ENCODE data around the gene SEC14L1.
"Not testable (repeated sequence)": the region's sequence is repeated elsewhere in the genome, so short reads cannot be mapped to it uniquely, and the experiment has no call there.

SEC14L1 gene

GRCh38 chr17:77099997-77100396 is 40.8 kb upstream of the SEC14L1 start:
- Histone ChIP-seq H3K9me2 (replicated peaks; ENCODE audit: insufficient read depth, low read length) (no peaks in the 10 kb centered on the region), H3K79me2 (ENCODE audit: low read length) (peaks cover 32% of the 10 kb centered on the region), H3K4me2 (ENCODE audit: low read depth, low read length) (no peak overlapping the region), H3K4me3 (ENCODE audit: low read length) (no peak overlapping the region), H3K4me1 (ENCODE audit: low read length) (peaks cover 19% of the 10 kb centered on the region), H4K20me1 (ENCODE audit: insufficient read depth, low read length) (no peaks in the 10 kb centered on the region), H2AFZ (ENCODE audit: low read length) (no peak overlapping the region), H3K27ac (ENCODE audit: low read length) (no peak overlapping the region), H3K9ac (ENCODE audit: low read length) (no peak overlapping the region), H3K27me3 (replicated peaks; ENCODE audit: insufficient read depth, low read length) (no peaks in the 10 kb centered on the region), H3F3A (ENCODE audit: insufficient read depth, low read length) (peaks cover 14% of the 10 kb centered on the region), H3K36me3 (replicated peaks; ENCODE audit: insufficient read depth, low read length) (peaks cover 2% of the 10 kb centered on the region), H3K9me3 (replicated peaks; ENCODE audit: insufficient read depth, low read length) (no peaks in the 10 kb centered on the region)
- no peak for TF ChIP-seq EZH2 (optimal IDR thresholded peaks at IDR 0.05; ENCODE audit: low read depth, low read length)
- no peak for DNase-seq

DNA sequence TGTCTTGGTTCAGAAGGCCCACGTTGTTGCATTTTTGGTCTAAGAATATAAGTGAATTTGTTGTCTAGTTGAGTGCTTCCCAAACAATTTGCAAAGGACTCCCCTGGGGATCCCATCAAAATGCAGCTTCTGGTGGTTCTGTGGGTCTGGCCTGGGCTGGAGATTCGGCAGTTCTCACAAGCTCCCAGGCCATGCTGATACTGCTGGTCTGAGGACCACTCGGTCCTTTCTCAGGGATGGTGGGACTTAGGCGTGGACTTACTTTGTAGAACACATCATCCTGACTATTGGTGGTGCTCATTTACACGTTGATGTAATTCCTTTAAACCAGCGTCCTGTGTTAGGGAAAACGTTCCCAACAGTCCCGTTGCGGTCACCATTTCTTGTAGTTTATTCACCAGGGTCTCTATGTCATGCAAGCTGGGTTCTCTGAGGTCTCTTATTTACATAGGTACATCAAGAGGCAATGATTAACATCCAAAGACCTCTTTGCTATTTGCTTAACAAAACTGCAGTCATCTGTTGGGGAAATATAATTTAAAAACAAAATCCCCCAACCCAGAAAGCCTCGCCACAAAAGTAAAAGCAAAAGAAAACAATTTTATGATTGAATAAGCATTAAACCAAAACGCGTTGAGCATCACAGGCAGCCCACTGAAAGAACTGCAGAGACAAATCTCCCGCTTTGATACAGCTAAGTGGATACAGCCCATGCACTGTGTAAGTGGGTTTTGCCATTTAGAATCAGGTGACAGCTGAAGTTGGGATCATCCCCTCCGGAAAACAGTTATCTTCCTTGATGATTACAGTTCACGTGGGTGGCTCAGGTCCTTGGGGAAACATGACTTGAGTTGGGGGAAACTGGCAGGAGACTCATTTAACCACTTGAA is 39.0 kb upstream of the SEC14L1 start:
- no peak for TF ChIP-seq EZH2phosphoT487 (IDR thresholded peaks at IDR 0.05; ENCODE audit: low read length)
- no peak for TF ChIP-seq CTCF (IDR thresholded peaks at IDR 0.05; ENCODE audit: low read length)
- no peak for TF ChIP-seq EZH2 (optimal IDR thresholded peaks at IDR 0.05; ENCODE audit: low read depth, low read length)
- Histone ChIP-seq H3K27me3 (replicated peaks; ENCODE audit: insufficient read depth, low read length) (no peaks in the 10 kb centered on the region), H3K4me2 (ENCODE audit: low read depth, low read length) (no peak overlapping the region), H3K79me2 (ENCODE audit: low read length) (peaks cover 22% of the 10 kb centered on the region), H3K9me2 (replicated peaks; ENCODE audit: insufficient read depth, low read length) (no peaks in the 10 kb centered on the region), H3K4me3 (ENCODE audit: low read length) (no peak overlapping the region), H4K20me1 (ENCODE audit: insufficient read depth, low read length) (no peaks in the 10 kb centered on the region), H3K9me3 (replicated peaks; ENCODE audit: insufficient read depth, low read length) (no peaks in the 10 kb centered on the region), H2AFZ (ENCODE audit: low read length) (no peak overlapping the region), H3F3A (ENCODE audit: insufficient read depth, low read length) (peaks cover 16% of the 10 kb centered on the region), H3K9ac (ENCODE audit: low read length) (no peak overlapping the region), H3K4me1 (ENCODE audit: low read length) (peaks cover 11% of the 10 kb centered on the region), H3K36me3 (replicated peaks; ENCODE audit: insufficient read depth, low read length) (peaks cover 2% of the 10 kb centered on the region), H3K27ac (ENCODE audit: low read length) (no peak overlapping the region)
- no peak for DNase-seq

GRCh38 chr17:77102411-77103134 is 38.2 kb upstream of the SEC14L1 start:
- not testable (repeated sequence) for H3K36me3 ChIP-seq (replicated peaks; ENCODE audit: insufficient read depth, low read length)

DNA sequence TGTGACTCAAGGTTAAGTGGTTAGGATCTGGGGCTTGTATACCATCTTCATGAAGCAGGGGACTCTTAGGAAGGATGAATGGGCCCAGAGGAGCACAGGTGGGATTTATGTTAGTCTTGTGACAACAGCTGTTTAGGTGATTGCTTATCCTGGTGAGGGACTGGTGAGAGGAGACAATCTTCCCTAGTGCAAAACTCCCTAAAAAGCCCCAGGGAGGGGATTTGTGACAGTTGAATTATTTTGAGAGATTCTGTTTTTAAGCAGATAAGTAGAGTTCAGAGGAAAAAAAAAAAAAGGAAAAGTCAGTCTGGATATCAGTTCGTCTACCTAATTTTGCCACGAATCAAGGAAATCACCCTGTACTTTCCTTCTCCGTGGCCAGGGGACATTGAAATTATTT is 35.1 kb upstream of the SEC14L1 start:
- Histone ChIP-seq H3F3A (ENCODE audit: insufficient read depth, low read length) (peaks cover 44% of the 10 kb centered on the region), H3K4me1 (ENCODE audit: low read length) (peaks cover 36% of the 10 kb centered on the region), H3K4me3 (ENCODE audit: low read length) (no peak overlapping the region), H3K27me3 (replicated peaks; ENCODE audit: insufficient read depth, low read length) (no peaks in the 10 kb centered on the region), H2AFZ (ENCODE audit: low read length) (no peak overlapping the region), H3K9me2 (replicated peaks; ENCODE audit: insufficient read depth, low read length) (no peaks in the 10 kb centered on the region), H3K36me3 (replicated peaks; ENCODE audit: insufficient read depth, low read length) (no peaks in the 10 kb centered on the region; the same call in 1 of the 2 replicates), H3K4me2 (ENCODE audit: low read depth, low read length) (no peak overlapping the region), H4K20me1 (ENCODE audit: insufficient read depth, low read length) (no peaks in the 10 kb centered on the region), H3K9me3 (replicated peaks; ENCODE audit: insufficient read depth, low read length) (no peaks in the 10 kb centered on the region), H3K79me2 (ENCODE audit: low read length) (peaks cover 8% of the 10 kb centered on the region; the same call in 1 of the 2 replicates), H3K9ac (ENCODE audit: low read length) (no peak overlapping the region), H3K27ac (ENCODE audit: low read length) (peak overlapping the region; percentile 44; the same call in 1 of the 2 replicates)
- TF ChIP-seq CTCF (IDR thresholded peaks at IDR 0.05; ENCODE audit: low read length) = no peak
- no peak for TF ChIP-seq EZH2phosphoT487 (IDR thresholded peaks at IDR 0.05; ENCODE audit: low read length)
- no peak for TF ChIP-seq EZH2 (optimal IDR thresholded peaks at IDR 0.05; ENCODE audit: low read depth, low read length)
- no peak for DNase-seq

More at GRCh38 chr17:77102411-77103134, 38.2 kb upstream of the SEC14L1 start:
- not testable (repeated sequence) for H3K9ac ChIP-seq (ENCODE audit: low read length); H3K4me1 ChIP-seq (ENCODE audit: low read length); H4K20me1 ChIP-seq (ENCODE audit: insufficient read depth, low read length); H3K9me3 ChIP-seq (replicated peaks; ENCODE audit: insufficient read depth, low read length); H3K4me3 ChIP-seq (ENCODE audit: low read length); H3K27me3 ChIP-seq (replicated peaks; ENCODE audit: insufficient read depth, low read length); H3K27ac ChIP-seq (ENCODE audit: low read length); H3K9me2 ChIP-seq (replicated peaks; ENCODE audit: insufficient read depth, low read length); H3K4me2 ChIP-seq (ENCODE audit: low read depth, low read length); DNase-seq; H2AFZ ChIP-seq (ENCODE audit: low read length)
- Histone ChIP-seq H3K79me2 (ENCODE audit: low read length) (peaks cover 15% of the 10 kb centered on the region), H3F3A (ENCODE audit: insufficient read depth, low read length) (peaks cover 22% of the 10 kb centered on the region)
